Subcutaneous adipose tissue (tissue), 4 donors: ENCODE measurements around the gene ITGBL1. TPM values are rescaled to one million over a fixed set of nuclear protein-coding genes. Genes with fewer than 3 reads are reported as not detected.

ENCODE experiments used
- total RNA-seq, 4 donors: library from RNA; depleted of rRNA; stranded (reverse); fragments of >200 nt; gene quantifications; one replicate each; pipeline ENCODE4 v1.1.0, GENCODE V29; 2016
- TF ChIP-seq, protein P1 (sequence below): fragments of 450-650 bp; IDR thresholded peaks from one replicate; pipeline ENCODE4 v1.5.1; 2016; ENCODE audit warnings: low read depth, mild to moderate bottlenecking, control low read depth, antibody characterized with exemption, moderate library complexity

ITGBL1 gene
- total RNA-seq, 4 donors from 2014 or later: 8.3 to 34.6 (median 17.3) TPM

GRCh38 chr13:101565317-101565716, 112.8 kb downstream of the ITGBL1 start:
- TF ChIP-seq, protein P1, sequence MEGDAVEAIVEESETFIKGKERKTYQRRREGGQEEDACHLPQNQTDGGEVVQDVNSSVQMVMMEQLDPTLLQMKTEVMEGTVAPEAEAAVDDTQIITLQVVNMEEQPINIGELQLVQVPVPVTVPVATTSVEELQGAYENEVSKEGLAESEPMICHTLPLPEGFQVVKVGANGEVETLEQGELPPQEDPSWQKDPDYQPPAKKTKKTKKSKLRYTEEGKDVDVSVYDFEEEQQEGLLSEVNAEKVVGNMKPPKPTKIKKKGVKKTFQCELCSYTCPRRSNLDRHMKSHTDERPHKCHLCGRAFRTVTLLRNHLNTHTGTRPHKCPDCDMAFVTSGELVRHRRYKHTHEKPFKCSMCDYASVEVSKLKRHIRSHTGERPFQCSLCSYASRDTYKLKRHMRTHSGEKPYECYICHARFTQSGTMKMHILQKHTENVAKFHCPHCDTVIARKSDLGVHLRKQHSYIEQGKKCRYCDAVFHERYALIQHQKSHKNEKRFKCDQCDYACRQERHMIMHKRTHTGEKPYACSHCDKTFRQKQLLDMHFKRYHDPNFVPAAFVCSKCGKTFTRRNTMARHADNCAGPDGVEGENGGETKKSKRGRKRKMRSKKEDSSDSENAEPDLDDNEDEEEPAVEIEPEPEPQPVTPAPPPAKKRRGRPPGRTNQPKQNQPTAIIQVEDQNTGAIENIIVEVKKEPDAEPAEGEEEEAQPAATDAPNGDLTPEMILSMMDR: no peak

DNA sequence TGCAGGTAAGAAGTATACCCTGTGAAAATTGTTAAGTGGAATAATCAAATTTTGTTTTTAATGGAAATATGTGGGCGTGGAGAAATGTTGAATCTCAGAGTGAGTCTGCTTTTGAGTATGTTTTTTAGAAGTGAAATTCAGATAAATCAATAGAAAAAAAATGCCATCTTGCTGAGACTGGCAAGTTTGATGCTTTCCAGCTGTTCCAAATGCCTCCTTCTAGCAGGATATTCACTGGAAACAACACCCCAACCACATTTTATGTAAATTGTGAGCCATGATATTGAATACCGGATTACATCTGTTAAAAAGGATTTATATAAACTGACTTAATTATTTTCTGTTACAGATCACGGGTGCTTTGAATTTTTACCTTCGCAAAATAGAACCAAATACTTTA, 115.4 kb downstream of the ITGBL1 start:
- TF ChIP-seq, protein P1: no peak

- TF ChIP-seq, protein P1: no peak
Measured at GRCh38 chr13:101569807-101570206, 117.3 kb downstream of the ITGBL1 start.

GRCh38 chr13:101570410-101570809, 117.9 kb downstream of the ITGBL1 start:
- TF ChIP-seq, protein P1: no peak

DNA sequence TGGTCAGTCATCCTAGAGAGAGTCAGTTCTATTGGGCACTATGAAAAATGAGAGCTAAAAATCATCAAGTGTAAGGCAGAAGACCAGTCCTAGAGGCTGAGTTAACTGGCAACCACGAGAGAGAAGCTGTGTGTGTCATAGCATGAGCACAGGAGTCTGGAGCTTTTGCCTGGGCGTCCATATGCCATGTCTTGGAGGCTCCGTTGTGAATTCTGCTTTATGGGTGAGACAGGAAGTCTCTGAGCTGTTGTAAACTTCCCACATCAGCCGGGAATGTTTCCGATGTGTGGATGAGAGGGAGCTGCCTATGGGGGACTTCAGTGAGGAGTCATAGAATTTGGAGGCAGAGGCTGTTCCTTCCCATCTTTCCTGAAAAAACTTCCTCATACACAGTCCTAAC, 120.0 kb downstream of the ITGBL1 start:
- TF ChIP-seq, protein P1: no peak

GRCh38 chr13:101575581-101575980, 123.1 kb downstream of the ITGBL1 start:
- TF ChIP-seq, protein P1: no peak

DNA sequence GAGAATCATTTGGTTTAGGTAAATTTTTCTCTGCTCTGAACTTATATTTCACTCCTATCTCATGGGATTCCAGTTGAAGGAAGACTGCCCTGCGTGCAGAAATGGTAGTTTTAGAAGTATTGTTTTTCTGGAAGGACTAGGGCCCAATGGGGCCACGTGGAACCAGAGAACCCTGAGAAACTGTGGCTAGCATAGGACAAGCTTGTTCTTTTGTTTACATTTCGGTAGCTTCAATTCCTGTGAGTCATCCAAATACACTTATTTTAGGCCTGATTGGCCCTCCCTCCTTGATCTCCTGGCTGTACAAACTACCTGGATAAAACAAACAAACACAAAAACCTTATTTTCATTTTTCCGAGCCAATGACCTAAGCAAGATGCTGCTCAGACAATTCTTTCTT, 124.0 kb downstream of the ITGBL1 start:
- TF ChIP-seq, protein P1: no peak
